ENCODE results near the gene LRFN3.

GRCh38 chr19:35887197-35887596 is 49.0 kb upstream of the LRFN3 start:
- TF ChIP-seq CTCF (IDR thresholded peaks at IDR 0.05; ENCODE audit: low read length) (no peak), EZH2 (optimal IDR thresholded peaks at IDR 0.05; ENCODE audit: low read depth, low read length) (no peak)
